ENCODE data around the gene HCN1.
"Not testable (repeated sequence)": the region's sequence is repeated elsewhere in the genome, so short reads cannot be mapped to it uniquely, and the experiment has no call there.

HCN1 gene

GRCh38 chr5:45609661-45610060 is 86.5 kb downstream of the HCN1 start:
- DNase-seq, result no peak

- DNase-seq, result no peak
Observed at GRCh38 chr5:45604092-45604491, 92.1 kb downstream of the HCN1 start.

DNA sequence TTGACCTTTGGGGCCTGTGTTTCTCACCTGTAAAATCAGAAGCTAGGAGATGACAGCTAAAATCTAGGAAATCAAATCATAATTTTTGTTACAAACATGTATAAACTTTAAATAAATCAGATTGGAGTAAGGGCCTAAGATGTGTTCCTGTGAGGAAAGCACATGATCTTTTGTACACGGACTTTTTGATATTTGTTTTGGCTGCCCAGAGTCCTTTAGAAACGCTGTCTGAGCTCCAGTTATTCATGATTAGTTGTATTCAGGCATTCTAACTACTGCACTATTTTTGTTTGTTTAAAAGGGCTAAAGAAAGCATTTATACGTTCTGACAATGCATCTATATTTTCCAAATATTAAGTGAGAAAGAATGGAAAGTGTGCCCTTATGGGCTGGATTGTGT is 94.8 kb downstream of the HCN1 start:
- DNase-seq, result no peak

DNA sequence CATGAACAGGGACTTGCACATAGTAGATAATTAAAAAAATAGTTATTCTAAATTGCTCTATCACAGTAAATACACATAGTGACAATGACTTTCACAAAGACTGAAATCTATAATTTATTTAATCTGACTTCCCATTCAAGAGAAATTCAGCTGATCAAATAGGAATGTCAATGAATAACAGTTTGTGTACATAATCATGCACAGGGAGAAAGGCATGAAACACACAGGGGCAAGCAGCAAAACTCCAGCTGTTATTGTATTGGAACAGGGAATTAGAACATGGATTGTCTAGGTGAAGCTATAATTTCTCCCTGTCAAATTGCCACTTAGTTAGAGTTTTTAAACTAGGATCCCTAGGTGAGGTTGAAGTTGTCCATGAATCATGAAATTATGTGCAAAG is 99.9 kb downstream of the HCN1 start:
- no peak for DNase-seq

DNA sequence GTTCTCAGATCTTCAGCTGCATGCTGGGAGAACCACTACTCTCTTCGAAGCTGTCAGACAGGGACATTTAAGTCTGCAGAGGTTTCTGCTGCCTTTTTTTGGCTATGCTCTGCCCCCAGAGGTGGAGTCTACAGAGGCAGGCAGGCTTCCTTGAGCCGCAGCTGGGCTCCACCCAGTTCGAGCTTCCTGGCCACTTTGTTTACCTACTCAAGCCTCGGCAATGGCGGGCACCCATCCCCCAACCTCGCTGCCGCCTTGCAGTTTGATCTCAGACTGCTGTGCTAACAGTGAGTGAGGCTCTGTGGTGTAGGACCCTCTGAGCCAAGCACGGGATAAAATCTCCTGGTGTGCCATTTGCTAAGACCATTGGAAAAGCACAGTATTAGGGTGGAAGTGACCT is 110.2 kb downstream of the HCN1 start:
- DNase-seq, result not testable (repeated sequence)

- no peak for DNase-seq
Observed at GRCh38 chr5:45578270-45578669, 117.9 kb downstream of the HCN1 start.

DNA sequence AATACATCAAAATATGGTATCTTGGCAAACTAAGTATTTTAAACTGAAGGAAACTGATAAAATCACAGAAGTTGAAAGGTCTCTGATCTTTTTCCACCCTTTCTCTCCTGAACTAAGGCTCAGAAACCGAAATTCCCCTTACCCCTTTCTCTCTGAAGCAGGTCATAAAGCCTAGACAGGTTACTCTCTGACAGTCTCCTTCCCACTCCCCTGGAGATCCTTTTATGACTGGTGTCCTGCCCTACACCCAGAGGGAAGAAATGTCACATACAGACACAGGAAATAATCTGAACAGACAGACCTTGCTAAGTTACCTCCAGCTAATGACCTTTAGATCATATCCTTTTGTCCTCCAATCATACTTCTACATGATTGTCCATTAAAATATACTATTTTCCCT is 127.4 kb downstream of the HCN1 start:
- no peak for DNase-seq

- no peak for DNase-seq
Observed at GRCh38 chr5:45542421-45542820, 153.8 kb downstream of the HCN1 start.

- no peak for DNase-seq
Observed at GRCh38 chr5:45533663-45534062, 162.5 kb downstream of the HCN1 start.

DNA sequence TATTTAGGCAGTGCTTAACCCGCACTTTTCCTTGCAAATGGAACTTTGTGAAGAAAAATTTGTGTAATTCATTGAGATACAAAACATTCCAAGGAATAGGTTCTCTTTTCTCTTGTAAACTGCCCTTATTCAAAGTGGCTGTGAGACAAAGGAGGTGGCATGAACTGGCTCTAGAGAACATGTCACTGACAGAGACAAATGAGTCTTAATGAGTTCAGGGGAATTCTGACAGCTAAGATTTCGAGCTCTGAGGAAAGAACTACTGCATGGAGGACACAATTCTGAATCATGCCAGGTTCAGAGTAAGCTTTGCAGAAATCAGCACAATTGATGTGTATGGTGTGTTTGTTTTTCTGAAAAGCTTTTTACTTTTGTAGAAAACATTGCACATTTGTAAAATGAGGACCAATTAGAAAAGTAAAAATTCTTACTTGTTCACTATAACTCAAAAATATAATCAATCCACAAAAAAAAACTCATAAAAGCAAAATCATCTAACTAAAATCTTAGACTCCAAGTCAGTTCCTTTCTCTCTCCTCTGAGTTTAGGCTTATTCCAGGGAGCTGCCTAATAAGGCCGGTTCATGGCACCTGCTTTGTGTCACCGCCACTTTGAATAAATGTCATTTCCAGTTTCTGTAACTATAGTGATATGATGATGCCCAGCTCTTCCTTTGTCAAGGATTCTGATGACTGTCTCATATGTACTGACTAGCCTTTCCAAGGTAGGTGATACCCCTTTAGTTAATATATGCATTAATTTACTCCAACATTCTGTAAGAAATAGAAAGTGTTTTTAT is 163.2 kb downstream of the HCN1 start:
- no peak for DNase-seq

GRCh38 chr5:45521067-45521466 is 175.1 kb downstream of the HCN1 start:
- no peak for DNase-seq

GRCh38 chr5:45512521-45512920 is 183.7 kb downstream of the HCN1 start:
- DNase-seq, result no peak

GRCh38 chr5:45509371-45509770 is 186.8 kb downstream of the HCN1 start:
- DNase-seq, result no peak

DNA sequence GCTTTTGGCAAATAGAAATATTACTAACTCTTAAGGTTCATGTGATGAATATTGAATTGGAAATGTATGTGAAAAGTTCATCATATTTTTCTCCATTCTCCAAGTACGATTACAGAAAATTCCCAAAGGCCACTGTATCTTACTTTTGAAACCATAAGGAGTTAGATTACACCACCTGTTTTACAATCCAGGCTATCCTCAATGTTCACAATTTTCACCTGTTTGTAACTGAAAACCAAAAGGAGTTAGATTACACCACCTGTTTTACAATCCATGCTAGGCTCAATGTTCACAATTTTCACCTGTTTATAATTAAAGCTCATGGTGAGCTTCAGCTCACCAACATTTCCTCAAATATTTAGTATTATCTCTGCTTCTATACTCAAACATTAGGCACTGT is 188.0 kb downstream of the HCN1 start:
- DNase-seq, result no peak

- DNase-seq, result no peak
Observed at GRCh38 chr5:45507178-45507577, 189.0 kb downstream of the HCN1 start.

DNA sequence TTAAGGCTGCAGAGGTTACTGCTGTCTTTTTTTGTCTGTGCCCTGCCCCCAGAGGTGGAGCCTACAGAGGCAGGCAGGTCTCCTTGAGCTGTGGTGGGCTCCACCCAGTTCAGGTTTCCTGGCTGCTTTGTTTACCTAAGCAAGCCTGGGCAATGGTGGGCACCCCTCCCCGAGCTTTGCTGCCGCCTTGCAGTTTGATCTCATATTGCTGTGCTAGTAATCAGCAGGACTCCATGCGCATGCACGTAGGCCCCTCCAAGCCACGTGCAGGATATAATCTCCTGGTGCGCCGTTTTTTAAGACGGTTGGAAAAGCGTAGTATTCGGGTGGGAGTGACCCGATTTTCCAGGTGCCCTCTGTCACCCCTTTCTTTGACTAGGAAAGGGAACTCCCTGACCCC is 197.2 kb downstream of the HCN1 start:
- not testable (repeated sequence) for DNase-seq

- no peak for DNase-seq
Observed at GRCh38 chr5:45491368-45491767, 204.8 kb downstream of the HCN1 start.

GRCh38 chr5:45484781-45485180 is 211.4 kb downstream of the HCN1 start:
- DNase-seq, result no peak

DNA sequence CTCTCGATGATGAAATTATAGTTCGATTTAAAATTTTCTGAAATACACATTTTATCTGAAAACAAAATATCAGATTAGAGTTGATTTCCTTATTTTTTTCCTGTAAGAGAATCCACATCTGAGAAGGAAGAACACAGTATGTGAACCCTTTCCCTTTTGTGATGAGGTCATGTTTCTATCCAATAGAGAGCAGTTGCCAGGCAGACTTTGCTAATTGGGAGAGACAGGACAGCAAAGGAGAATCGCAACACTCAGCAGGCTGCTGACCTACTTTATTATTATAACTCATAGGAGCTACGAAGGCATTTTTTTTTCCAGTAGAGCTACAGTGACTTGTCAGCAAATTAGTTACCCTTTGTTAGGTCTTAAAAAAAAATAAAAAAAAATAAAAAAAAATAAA is 242.1 kb downstream of the HCN1 start:
- DNase-seq, result no peak

- DNase-seq, result not testable (repeated sequence)
Observed at GRCh38 chr5:45444856-45445255, 251.3 kb downstream of the HCN1 start.

DNA sequence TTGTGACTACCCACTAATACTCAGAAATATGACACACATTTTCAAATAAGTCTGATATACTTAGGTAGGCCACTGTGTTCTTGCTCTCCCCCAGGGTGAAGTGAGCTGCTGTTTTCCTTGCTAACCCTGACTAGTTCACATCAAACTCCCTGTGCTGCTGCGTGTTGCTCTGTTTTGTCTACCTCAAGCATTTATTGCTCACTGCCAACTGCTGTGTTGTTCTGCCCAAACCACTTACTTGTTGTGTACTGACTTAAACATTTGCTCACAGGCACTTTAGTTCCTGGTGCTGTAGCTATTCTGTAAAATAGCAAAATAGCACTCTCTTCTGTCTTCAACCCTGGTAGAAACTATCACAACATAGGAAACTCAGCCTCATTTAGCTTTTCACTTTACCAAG is 255.7 kb downstream of the HCN1 start:
- DNase-seq, result no peak

GRCh38 chr5:45437752-45438151 is 258.4 kb downstream of the HCN1 start:
- no peak for DNase-seq

- no peak for DNase-seq
Observed at GRCh38 chr5:45417285-45417998, 278.7 kb downstream of the HCN1 start.

Data from CD4-positive, alpha-beta T cell treated with Interleukin-17A for 4 hours (primary cell).